ENCODE measurements around the gene TRAPPC5.

DNA sequence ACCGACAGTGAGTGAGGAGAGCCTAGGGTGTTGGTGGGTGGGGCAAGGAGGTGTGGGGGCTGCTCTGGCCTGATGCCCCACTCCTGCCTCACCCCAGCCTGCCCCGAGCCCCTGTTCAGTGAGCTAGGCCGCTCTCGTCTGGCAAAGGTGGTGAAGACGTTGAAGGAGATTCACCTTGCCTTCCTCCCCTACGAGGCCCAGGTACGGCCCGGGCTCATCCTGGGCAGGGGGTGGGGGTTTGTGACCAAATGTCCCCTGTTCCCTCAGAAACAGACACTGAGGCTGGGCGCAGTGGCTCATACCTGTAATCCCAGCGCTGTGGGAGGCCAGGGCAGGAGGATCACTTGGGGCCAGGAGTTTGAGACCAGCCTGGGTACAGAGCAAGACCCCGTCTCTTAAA is 39.8 kb upstream of the TRAPPC5 start:
- TF ChIP-seq, protein P1, sequence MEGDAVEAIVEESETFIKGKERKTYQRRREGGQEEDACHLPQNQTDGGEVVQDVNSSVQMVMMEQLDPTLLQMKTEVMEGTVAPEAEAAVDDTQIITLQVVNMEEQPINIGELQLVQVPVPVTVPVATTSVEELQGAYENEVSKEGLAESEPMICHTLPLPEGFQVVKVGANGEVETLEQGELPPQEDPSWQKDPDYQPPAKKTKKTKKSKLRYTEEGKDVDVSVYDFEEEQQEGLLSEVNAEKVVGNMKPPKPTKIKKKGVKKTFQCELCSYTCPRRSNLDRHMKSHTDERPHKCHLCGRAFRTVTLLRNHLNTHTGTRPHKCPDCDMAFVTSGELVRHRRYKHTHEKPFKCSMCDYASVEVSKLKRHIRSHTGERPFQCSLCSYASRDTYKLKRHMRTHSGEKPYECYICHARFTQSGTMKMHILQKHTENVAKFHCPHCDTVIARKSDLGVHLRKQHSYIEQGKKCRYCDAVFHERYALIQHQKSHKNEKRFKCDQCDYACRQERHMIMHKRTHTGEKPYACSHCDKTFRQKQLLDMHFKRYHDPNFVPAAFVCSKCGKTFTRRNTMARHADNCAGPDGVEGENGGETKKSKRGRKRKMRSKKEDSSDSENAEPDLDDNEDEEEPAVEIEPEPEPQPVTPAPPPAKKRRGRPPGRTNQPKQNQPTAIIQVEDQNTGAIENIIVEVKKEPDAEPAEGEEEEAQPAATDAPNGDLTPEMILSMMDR (IDR thresholded peaks at IDR 0.05 in 2 of 3, conservative IDR thresholded peaks at IDR 0.05 in 1 of 3; ENCODE audit: control insufficient read depth in 2 of 3, extremely low read depth in 1 of 3, insufficient read depth in 1 of 3, low read depth in 3 of 3, low read length in 3 of 3): no peak
- no peak for TF ChIP-seq EZH2 (IDR thresholded peaks at IDR 0.05; ENCODE audit: borderline replicate concordance, control insufficient read depth, low read depth, low read length)
- TF ChIP-seq KDM1A (IDR thresholded peaks at IDR 0.05; ENCODE audit: borderline replicate concordance): no peak
- TF ChIP-seq SMC3 (IDR thresholded peaks at IDR 0.05; ENCODE audit: borderline replicate concordance, low read length): no peak

All from GM12878 (cell line).